Activated CD8-positive, alpha-beta T cell treated with anti-CD3 and anti-CD28 coated beads, Interleukin-2, amount 10 ng/mL, durations not matched to agents 7 days and 5 days (primary cell): ENCODE measurements around the gene GRIN3A. TPM values are rescaled to one million over a fixed set of nuclear protein-coding genes. Genes with fewer than 3 reads are reported as not detected.
"Not testable (repeated sequence)": the region's sequence is repeated elsewhere in the genome, so short reads cannot be mapped to it uniquely, and the experiment has no call there.

ENCODE experiments used
- ATAC-seq: fragments of 150-1000 bp; cut with Tn5 transposase; one replicate; pipeline ENCODE4 v1.10.0; 2021; ENCODE audit warnings: moderate library complexity
- CTCF ChIA-PET: fragments of 350-600 bp; sonication (Branson Sonifier 250); formaldehyde crosslinking; loops from one replicate; lab custom pipeline; 2021; ENCODE audit warnings: antibody characterized with exemption; lab: Charles Lee
- POLR2A ChIA-PET: fragments of 350-600 bp; sonication (Branson Sonifier 250); formaldehyde crosslinking; loops from one replicate; lab custom pipeline; 2021; ENCODE audit warnings: antibody characterized with exemption; lab: Charles Lee
- DNase-seq: peaks from one replicate; pipeline ENCODE4 v3.0.0-alpha.2; 2020
- H3K27ac Mint-ChIP-seq: one replicate; pipeline ENCODE4 v1.8.0; 2021; ENCODE audit warnings: mild to moderate bottlenecking, mixed read lengths
- H3K27me3 Mint-ChIP-seq: one replicate; pipeline ENCODE4 v1.8.0; 2021; ENCODE audit warnings: low read depth, mixed read lengths
- H3K36me3 Mint-ChIP-seq: one replicate; pipeline ENCODE4 v1.8.0; 2021; ENCODE audit warnings: low read depth, mixed read lengths
- H3K4me1 Mint-ChIP-seq: one replicate; pipeline ENCODE4 v1.8.0; 2021; ENCODE audit warnings: low read depth, mixed read lengths
- H3K4me3 Mint-ChIP-seq: one replicate; pipeline ENCODE4 v1.8.0; 2021; ENCODE audit warnings: mild to moderate bottlenecking, mixed read lengths
- H3K9me3 Mint-ChIP-seq: one replicate; pipeline ENCODE4 v1.8.0; 2022; ENCODE audit warnings: mixed read lengths; ENCODE audit not compliant: insufficient read depth
- total RNA-seq, 2 experiments: library from RNA; stranded (reverse); gene quantifications; one replicate each; pipeline ENCODE4 v1.2.3, GENCODE V29; 2021

Gene GRIN3A
- total RNA-seq, 2 experiments from 2014 or later = not detected

DNA sequence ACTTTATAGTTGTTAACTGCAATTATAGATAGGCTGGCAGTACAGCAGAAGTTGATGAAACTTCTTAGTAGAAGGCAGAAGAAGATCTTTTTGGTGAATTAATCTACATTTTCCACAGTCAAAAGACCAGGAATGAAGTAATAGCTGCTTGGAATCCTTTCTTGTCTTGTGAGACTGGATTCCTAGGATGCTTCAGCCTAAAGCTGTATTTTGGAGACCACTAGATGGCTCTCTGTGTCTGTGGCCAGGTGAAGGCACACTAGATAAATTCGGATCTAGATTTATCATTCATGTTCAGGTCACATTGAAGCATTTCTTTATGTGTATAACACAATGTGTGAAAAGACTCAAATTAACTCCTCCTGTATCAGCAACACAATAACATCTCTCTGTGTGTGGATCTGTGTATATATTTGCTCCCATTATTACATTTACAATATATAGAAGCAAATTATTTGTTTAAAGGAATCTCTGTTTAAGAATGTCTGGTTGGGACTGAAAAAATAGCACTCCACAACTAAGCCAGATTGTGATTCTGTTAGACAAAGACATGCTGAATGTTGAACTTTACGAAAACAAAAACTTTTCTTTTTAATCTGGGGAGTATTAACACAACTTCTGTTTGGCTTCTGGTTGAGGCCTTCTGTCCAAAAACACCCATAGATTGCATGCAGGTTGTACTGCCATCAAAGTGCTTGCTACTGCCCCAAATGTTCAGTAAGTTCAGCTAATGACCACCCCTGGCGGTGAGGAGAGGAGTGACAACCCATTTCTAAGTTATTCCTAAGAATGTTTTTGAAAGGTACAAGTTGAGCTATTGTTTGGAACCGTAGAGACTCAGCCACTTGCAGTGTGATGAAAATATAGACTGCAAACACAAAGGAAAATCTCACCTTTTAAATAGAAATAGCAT is 10.6 kb downstream of the GRIN3A start:
- no peak for ATAC-seq
- POLR2A ChIA-PET = no interaction called here
- CTCF ChIA-PET = interaction anchor here (1.0 to 1.5 kb wide), 4 partner anchors 8 to 25 kb away, joined by 3 to 4 read pairs (median 4); no protein-coding TSS in a partner anchor
- H3K36me3 Mint-ChIP-seq = no peaks in the 10 kb centered on the region
- H3K27me3 Mint-ChIP-seq = peaks cover 5% of the 10 kb centered on the region
- H3K4me3 Mint-ChIP-seq = no peak overlapping the region
- H3K9me3 Mint-ChIP-seq = no peaks in the 10 kb centered on the region
- no peak overlapping the region for H3K27ac Mint-ChIP-seq
- no peaks in the 10 kb centered on the region for H3K4me1 Mint-ChIP-seq
- DNase-seq = no peak

DNA sequence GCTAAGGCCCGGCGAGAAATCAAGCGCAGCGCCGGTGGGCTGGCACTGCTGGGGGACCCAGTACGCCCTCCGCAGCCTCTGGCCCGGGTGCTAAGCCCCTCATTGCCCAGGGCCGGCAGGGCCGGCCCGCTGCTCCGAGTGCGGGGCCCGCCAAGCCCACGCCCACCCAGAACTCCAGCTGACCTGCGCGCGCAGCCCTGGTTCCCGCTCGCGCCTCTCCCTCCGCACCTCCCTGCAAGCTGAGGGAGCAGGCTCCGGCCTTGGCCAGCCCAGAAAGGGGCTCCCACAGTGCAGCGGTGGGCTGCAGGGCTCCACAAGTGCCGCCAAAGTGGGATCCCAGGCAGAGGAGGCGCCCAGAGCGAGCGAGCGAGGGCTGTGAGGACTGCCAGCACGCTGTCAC is 14.2 kb downstream of the GRIN3A start:
- POLR2A ChIA-PET, CTCF ChIA-PET, H3K27ac Mint-ChIP-seq, H3K27me3 Mint-ChIP-seq, H3K4me3 Mint-ChIP-seq, H3K4me1 Mint-ChIP-seq, DNase-seq, H3K9me3 Mint-ChIP-seq, H3K36me3 Mint-ChIP-seq, ATAC-seq: not testable (repeated sequence)

DNA sequence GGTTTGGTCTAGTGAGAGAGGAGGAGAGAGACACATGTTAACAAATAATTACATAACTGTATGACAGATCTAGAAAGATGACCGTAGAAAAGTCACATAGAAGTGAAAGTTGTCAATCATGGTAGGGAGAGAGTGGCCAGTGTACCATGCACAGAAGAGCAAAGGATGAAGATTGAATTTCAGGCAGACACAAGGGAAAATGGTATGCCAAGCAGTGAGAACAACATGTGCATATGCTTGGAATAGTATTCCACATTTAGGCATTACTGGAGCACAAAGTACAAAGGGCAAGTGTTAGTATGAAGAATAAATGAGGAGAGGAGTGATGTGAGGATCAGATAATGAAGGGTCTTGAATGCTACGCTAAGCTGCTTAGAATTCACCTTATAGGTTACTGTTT is 20.3 kb downstream of the GRIN3A start:
- H3K27ac Mint-ChIP-seq = no peak overlapping the region
- peaks cover 8% of the 10 kb centered on the region for H3K27me3 Mint-ChIP-seq
- no peak for ATAC-seq
- no peaks in the 10 kb centered on the region for H3K36me3 Mint-ChIP-seq
- H3K4me3 Mint-ChIP-seq = no peak overlapping the region
- POLR2A ChIA-PET = no interaction called here
- CTCF ChIA-PET = no interaction called here
- no peak for DNase-seq
- no peaks in the 10 kb centered on the region for H3K9me3 Mint-ChIP-seq
- H3K4me1 Mint-ChIP-seq = no peaks in the 10 kb centered on the region

DNA sequence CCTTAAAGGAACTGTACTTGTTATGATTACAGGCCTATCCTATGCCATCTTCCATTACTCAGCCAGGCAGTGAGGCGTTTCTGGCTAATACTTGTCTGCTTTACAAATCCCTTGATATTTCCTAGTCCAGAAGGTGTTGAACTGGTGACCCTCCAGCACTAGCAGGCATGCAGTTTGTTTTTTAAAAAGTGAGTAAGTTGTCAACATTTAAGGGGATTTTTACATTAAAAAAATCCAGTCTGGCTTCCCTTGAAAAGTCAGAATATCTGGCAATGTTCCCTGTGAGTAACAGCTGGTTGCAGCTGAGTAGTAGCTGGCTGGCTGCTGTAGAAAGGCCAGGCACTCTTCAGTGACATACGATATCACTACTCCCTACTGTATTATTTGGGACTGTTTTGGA is 21.8 kb downstream of the GRIN3A start:
- H3K4me3 Mint-ChIP-seq = no peak overlapping the region
- no peaks in the 10 kb centered on the region for H3K36me3 Mint-ChIP-seq
- CTCF ChIA-PET = no interaction called here
- DNase-seq (no peak), ATAC-seq (no peak)
- no peaks in the 10 kb centered on the region for H3K4me1 Mint-ChIP-seq
- no peak overlapping the region for H3K27ac Mint-ChIP-seq
- H3K27me3 Mint-ChIP-seq = peaks cover 8% of the 10 kb centered on the region
- POLR2A ChIA-PET = no interaction called here
- no peaks in the 10 kb centered on the region for H3K9me3 Mint-ChIP-seq

DNA sequence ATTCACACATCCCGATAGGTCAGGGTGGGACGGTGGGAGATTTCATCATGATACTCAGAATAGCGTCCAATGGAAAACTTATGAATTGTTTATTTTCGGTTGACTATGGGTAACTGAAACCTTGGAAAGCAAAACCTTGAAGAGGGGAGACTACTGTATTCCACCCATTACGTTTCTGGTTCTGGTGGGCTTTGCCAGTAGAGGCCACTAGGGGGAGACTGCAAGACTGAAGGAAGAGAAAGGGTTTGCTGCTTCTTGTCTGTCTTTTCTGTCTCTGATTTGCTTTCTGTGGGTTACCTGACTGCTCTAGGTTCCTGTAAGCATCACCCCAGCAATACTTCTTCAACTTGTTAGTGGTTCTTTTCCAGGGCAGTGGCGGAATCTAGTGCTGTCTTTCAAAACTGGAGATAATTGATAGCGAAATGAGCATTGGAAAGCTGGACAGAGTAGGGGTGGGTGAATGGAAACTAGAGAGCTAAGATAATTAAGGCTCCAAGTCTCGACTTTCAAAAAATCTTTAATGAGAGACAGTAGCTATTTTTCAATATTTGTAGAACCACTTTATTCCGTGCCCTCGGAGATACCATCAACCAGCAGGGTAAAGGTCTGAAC is 27.0 kb downstream of the GRIN3A start:
- ChIA-PET CTCF (interaction anchor here (0.7 to 1.0 kb wide), 4 partner anchors 8 to 76 kb away, joined by 3 to 4 read pairs (median 4); no protein-coding TSS in a partner anchor), POLR2A (no interaction called here)
- H3K27ac Mint-ChIP-seq = no peak overlapping the region
- peaks cover 14% of the 10 kb centered on the region for H3K27me3 Mint-ChIP-seq
- H3K36me3 Mint-ChIP-seq = no peaks in the 10 kb centered on the region
- no peak overlapping the region for H3K4me3 Mint-ChIP-seq
- ATAC-seq (no peak), DNase-seq (peak; percentile 39)
- no peaks in the 10 kb centered on the region for H3K4me1 Mint-ChIP-seq
- H3K9me3 Mint-ChIP-seq = no peaks in the 10 kb centered on the region

DNA sequence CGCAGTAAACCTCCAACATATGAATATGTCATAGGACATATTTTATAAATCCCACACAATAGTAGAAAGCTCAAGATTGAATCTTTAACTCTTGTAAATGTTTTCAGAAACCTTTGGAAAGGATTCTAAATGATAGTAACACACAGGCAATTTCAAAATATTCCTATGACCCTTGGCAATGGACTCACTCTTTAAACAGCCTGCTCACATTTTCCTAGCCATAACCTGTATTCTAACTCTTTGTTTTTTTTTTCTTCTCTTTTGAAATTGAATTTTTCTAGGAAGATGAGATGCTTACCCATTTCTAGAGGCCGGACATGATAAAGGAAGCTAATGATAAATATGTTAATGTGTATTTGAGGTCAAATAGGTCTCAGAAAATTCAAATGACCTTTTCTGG is 29.6 kb downstream of the GRIN3A start:
- no peaks in the 10 kb centered on the region for H3K9me3 Mint-ChIP-seq
- no peak overlapping the region for H3K27ac Mint-ChIP-seq
- H3K36me3 Mint-ChIP-seq = no peaks in the 10 kb centered on the region
- H3K4me1 Mint-ChIP-seq = peaks cover 4% of the 10 kb centered on the region
- H3K4me3 Mint-ChIP-seq = no peak overlapping the region
- ChIA-PET CTCF (no interaction called here), POLR2A (no interaction called here)
- peaks cover 22% of the 10 kb centered on the region for H3K27me3 Mint-ChIP-seq
- DNase-seq (no peak), ATAC-seq (no peak)

DNA sequence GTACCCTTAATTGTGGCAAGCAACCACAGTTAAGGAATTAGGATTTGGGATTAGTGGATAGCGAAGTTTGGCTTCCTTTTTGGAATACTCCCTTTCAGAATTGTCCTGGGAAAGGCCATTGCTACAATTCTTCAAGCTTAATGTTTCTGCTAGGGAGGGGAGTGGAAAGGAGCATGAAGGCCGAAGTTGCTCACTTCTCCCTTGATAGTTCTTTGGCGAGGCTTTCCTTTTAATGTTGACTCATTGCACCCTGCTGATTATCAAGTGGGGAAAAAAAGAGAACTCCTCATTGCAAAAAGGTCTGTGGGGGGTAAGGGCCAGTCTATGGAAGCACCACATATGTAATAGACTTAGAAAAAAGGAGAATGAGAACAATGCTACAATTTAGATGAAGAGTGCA is 30.7 kb downstream of the GRIN3A start:
- Mint-ChIP-seq H3K4me1 (peaks cover 4% of the 10 kb centered on the region), H3K27ac (no peak overlapping the region), H3K27me3 (peaks cover 22% of the 10 kb centered on the region), H3K9me3 (no peaks in the 10 kb centered on the region), H3K36me3 (no peaks in the 10 kb centered on the region), H3K4me3 (no peak overlapping the region)
- ChIA-PET CTCF (no interaction called here), POLR2A (no interaction called here)
- DNase-seq (no peak), ATAC-seq (no peak)

DNA sequence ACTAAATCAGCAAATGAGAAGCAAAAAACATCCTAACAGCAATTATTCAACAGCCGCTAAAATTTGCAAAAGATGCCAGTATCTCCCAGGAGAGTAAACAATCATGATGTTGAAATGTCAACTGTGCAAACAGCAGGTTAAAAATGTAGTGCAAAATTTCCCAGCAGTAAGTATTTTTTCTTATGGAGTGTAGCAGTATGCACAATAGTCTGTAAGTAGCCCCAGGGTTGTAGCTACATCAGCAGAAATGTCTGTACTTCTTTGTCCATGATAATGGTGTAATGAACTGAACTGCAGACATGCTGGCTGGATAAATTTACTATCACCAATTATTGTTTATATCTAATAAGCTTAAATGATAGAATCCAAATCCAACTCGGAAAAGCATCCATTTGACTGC is 31.4 kb downstream of the GRIN3A start:
- Mint-ChIP-seq H3K4me3 (no peak overlapping the region), H3K36me3 (no peaks in the 10 kb centered on the region), H3K27ac (no peak overlapping the region), H3K9me3 (no peaks in the 10 kb centered on the region), H3K4me1 (peaks cover 4% of the 10 kb centered on the region), H3K27me3 (peaks cover 22% of the 10 kb centered on the region)
- CTCF ChIA-PET = no interaction called here
- no peak for ATAC-seq
- no peak for DNase-seq
- POLR2A ChIA-PET = no interaction called here

DNA sequence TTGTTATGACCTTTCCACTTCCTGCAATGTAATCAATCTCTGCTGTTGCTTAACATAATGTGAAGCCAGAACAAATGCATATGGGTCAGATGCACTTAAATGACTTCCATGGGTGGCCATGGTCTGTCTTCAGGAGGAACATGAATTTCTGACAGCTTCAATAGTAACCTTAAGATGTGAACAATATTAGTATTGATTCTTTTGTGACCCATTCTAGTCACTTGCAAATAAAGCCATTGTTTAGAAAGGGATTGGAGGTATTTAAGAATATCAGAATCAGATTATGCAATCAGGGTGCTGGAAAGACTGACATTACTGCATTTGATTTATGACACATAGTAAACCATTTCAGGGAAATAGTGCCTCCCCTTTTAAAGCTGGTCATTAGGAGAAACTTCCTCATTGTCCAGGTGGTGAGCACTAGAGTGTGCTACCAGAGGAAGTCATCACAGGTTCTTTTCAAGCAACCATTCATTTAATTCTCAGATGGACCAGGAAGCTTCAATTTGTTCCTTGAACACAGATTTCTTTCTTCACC is 32.1 kb downstream of the GRIN3A start:
- ATAC-seq (no peak), DNase-seq (no peak)
- Mint-ChIP-seq H3K36me3 (no peaks in the 10 kb centered on the region), H3K27ac (no peak overlapping the region), H3K9me3 (no peaks in the 10 kb centered on the region), H3K4me1 (peaks cover 4% of the 10 kb centered on the region), H3K27me3 (peaks cover 21% of the 10 kb centered on the region), H3K4me3 (no peak overlapping the region)
- CTCF ChIA-PET = interaction anchor here (0.8 kb wide), 1 partner anchor 22 kb away, joined by 4 read pairs; no protein-coding TSS in a partner anchor
- POLR2A ChIA-PET = no interaction called here

DNA sequence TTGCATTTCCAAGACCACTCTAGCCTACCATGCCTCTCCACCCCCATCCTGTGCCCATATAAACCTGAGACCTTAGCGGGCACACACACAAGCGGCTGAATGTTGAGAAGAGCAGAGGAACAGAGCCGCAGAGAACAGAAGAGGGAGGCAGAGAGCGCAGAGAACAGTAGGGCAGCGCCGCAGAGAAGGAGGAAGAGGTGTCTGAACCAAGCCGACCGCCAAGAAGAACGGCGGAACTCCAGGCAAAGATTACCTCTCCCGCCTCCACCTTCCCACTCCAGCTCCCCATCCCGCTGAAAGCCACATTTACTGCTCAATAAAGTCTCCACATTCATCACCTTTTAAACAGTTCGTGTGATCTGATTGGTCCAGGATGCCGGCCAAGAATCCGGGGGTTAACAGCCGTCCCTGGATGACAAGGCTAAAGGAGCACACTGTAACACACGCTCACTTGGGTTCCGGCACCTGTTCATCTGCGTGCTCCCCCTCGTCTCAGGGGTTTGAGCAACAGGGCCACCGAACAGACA is 33.2 kb downstream of the GRIN3A start:
- Mint-ChIP-seq H3K27ac (peak overlapping the region; percentile 30), H3K4me3 (peak overlapping the region; percentile 63), H3K27me3 (peaks cover 21% of the 10 kb centered on the region), H3K36me3 (no peaks in the 10 kb centered on the region), H3K4me1 (peaks cover 4% of the 10 kb centered on the region), H3K9me3 (no peaks in the 10 kb centered on the region)
- CTCF ChIA-PET = interaction anchor here (0.8 kb wide), 1 partner anchor 23 kb away, joined by 4 read pairs; no protein-coding TSS in a partner anchor
- DNase-seq (peak; percentile 42), ATAC-seq (peak; percentile 88)
- POLR2A ChIA-PET = no interaction called here

DNA sequence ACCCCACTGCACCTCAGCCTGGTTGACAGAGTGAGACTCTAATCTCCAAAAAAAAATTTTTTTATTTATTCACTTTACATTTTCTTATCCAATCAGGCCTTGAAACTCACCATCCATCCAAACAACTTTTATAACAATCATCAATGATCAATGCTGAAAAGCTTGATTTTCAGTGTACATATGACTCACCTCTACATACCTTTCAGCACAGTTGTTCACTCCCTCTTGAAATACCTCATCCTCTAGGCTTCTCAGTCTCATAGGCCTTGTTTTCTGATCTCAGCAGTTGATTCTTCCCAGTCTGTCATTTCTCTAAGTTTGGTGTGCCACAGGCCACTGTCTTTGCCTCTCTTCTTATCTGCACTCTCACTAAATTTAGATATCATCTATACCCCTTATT is 36.2 kb downstream of the GRIN3A start:
- POLR2A ChIA-PET = no interaction called here
- Mint-ChIP-seq H3K4me3 (no peak overlapping the region), H3K36me3 (no peaks in the 10 kb centered on the region), H3K27me3 (peaks cover 17% of the 10 kb centered on the region), H3K27ac (no peak overlapping the region), H3K4me1 (peaks cover 4% of the 10 kb centered on the region), H3K9me3 (no peaks in the 10 kb centered on the region)
- DNase-seq (no peak), ATAC-seq (no peak)
- CTCF ChIA-PET = no interaction called here
